ENCODE measurements around the gene CLEC18A. TPM values are rescaled to one million over a fixed set of nuclear protein-coding genes. Genes with fewer than 3 reads are reported as not detected.

Gene CLEC18A
- total RNA-seq, 2 donors from 2014 or later = 0.32 to 4.2 TPM

GRCh38 chr16:69934751-69935150 is 16.4 kb upstream of the CLEC18A start:
- intact Hi-C loops (cut with DNase I) = no loop called here
- Histone ChIP-seq H3K4me1 (no peaks in the 10 kb centered on the region), H3K9me3 (no peaks in the 10 kb centered on the region), H3K36me3 (peaks cover 14% of the 10 kb centered on the region), H3K4me3 (no peak overlapping the region), H3K27ac (no peak overlapping the region), H3K9ac (ENCODE audit: low read depth in 2 of 2, low read length in 2 of 2) (no peak overlapping the region), H3K27me3 (no peaks in the 10 kb centered on the region)
- DNase-seq = no peak
- TF ChIP-seq CTCF (IDR thresholded peaks at IDR 0.05) = no peak

- Histone ChIP-seq H3K4me1 (no peaks in the 10 kb centered on the region), H3K27ac (no peak overlapping the region), H3K27me3 (no peaks in the 10 kb centered on the region), H3K36me3 (peaks cover 14% of the 10 kb centered on the region), H3K4me3 (no peak overlapping the region), H3K9ac (ENCODE audit: low read depth in 2 of 2, low read length in 2 of 2) (no peak overlapping the region), H3K9me3 (no peaks in the 10 kb centered on the region)
- no peak for DNase-seq
- no peak for TF ChIP-seq CTCF (IDR thresholded peaks at IDR 0.05)
- intact Hi-C loops (cut with DNase I) = no loop called here
Observed at GRCh38 chr16:69935278-69935711, 15.8 kb upstream of the CLEC18A start.

- TF ChIP-seq CTCF (IDR thresholded peaks at IDR 0.05) = no peak
- no peak overlapping the region for H3K4me3 ChIP-seq
- H3K36me3 ChIP-seq = peaks cover 14% of the 10 kb centered on the region
- no peaks in the 10 kb centered on the region for H3K9me3 ChIP-seq
- no peaks in the 10 kb centered on the region for H3K4me1 ChIP-seq
- DNase-seq = no peak
- H3K9ac ChIP-seq (ENCODE audit: low read depth in 2 of 2, low read length in 2 of 2) = no peak overlapping the region
- no peaks in the 10 kb centered on the region for H3K27me3 ChIP-seq
- intact Hi-C loops (cut with DNase I) = no loop called here
- no peak overlapping the region for H3K27ac ChIP-seq
Observed at GRCh38 chr16:69935740-69936139, 15.4 kb upstream of the CLEC18A start.

- intact Hi-C loops (cut with DNase I) = no loop called here
- Histone ChIP-seq H3K36me3 (peaks cover 12% of the 10 kb centered on the region), H3K4me1 (no peaks in the 10 kb centered on the region), H3K27ac (no peak overlapping the region), H3K27me3 (no peaks in the 10 kb centered on the region), H3K9me3 (no peaks in the 10 kb centered on the region), H3K4me3 (no peak overlapping the region), H3K9ac (ENCODE audit: low read depth in 2 of 2, low read length in 2 of 2) (no peak overlapping the region)
- TF ChIP-seq CTCF (IDR thresholded peaks at IDR 0.05) = no peak
- no peak for DNase-seq
Observed at GRCh38 chr16:69936252-69936651, 14.9 kb upstream of the CLEC18A start.

- intact Hi-C loops (cut with DNase I) = no loop called here
- no peak overlapping the region for H3K27ac ChIP-seq
Observed at GRCh38 chr16:69936751-69937211, 14.4 kb upstream of the CLEC18A start.

More at GRCh38 chr16:69936751-69937211, 14.4 kb upstream of the CLEC18A start:
- Histone ChIP-seq H3K9me3 (no peaks in the 10 kb centered on the region), H3K4me1 (no peaks in the 10 kb centered on the region), H3K27me3 (no peaks in the 10 kb centered on the region), H3K9ac (ENCODE audit: low read depth in 2 of 2, low read length in 2 of 2) (no peak overlapping the region), H3K36me3 (peaks cover 7% of the 10 kb centered on the region), H3K4me3 (no peak overlapping the region)
- DNase-seq = no peak
- no peak for TF ChIP-seq CTCF (IDR thresholded peaks at IDR 0.05)

Data from colonic mucosa (tissue), 4 donors.